SJCRH30 (cell line): ENCODE results near the gene CHST9. TPM values are rescaled to one million over a fixed set of nuclear protein-coding genes. Genes with fewer than 3 reads are reported as not detected.
"Not testable (repeated sequence)": the region's sequence is repeated elsewhere in the genome, so short reads cannot be mapped to it uniquely, and the experiment has no call there.

Source experiments
- DNase-seq, 2 experiments: peaks; one replicate each; pipeline ENCODE4 v3.0.0-alpha.2; 2015 to 2020
- H3K27ac ChIP-seq: fragments of 250-450 bp; sonication (Bioruptor Pico); 2 replicates; pipeline ENCODE4 v1.5.1; 2020; ENCODE audit warnings: mild to moderate bottlenecking, moderate library complexity
- H3K27me3 ChIP-seq: fragments of 250-450 bp; sonication (Bioruptor Pico); 2 replicates; pipeline ENCODE4 v1.5.1; 2020; ENCODE audit warnings: mild to moderate bottlenecking, moderate library complexity
- H3K36me3 ChIP-seq: fragments of 250-450 bp; sonication (Bioruptor Pico); 2 replicates; pipeline ENCODE4 v1.5.1; 2020; ENCODE audit warnings: mild to moderate bottlenecking, moderate library complexity
- H3K4me1 ChIP-seq: fragments of 250-450 bp; sonication (Bioruptor Pico); 2 replicates; pipeline ENCODE4 v1.5.1; 2020; ENCODE audit warnings: mild to moderate bottlenecking, moderate library complexity
- H3K4me3 ChIP-seq: fragments of 250-450 bp; sonication (Bioruptor Pico); 2 replicates; pipeline ENCODE4 v1.5.1; 2020; ENCODE audit warnings: mild to moderate bottlenecking, moderate library complexity
- H3K9me3 ChIP-seq: fragments of 250-450 bp; sonication (Bioruptor Pico); replicated peaks from 2 replicates; pipeline ENCODE4 v1.5.1; 2020; ENCODE audit warnings: mild to moderate bottlenecking, moderate library complexity
- total RNA-seq: library from RNA; depleted of rRNA; stranded (reverse); fragments of >200 nt; shearing (Covaris generic); gene quantifications from 2 replicates; pipeline ENCODE4 v1.2.3, GENCODE V29; 2014

The CHST9 gene
- total RNA-seq, 1 experiment from 2014 or later = 10.7 TPM

DNA sequence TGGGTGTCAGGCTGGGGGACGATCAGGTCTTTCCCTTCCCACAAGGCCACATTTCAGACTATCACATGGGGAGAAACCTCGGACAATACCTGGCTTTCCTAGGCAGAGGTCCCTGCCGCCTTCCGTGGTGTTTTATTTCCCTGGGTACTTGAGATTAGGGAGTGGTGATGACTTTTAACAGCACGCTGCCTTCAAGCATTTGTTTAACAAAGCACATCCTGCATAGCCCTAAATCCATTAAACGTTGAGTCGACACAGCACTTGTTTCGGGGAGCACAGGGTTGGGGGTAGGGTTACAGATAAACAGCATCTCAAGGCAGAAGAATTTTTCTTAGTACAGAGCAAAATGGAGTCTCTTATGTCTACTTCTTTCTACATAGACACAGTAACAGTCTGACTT, 257.3 kb downstream of the CHST9 start:
- not testable (repeated sequence) for H3K36me3 ChIP-seq, H3K27ac ChIP-seq, H3K9me3 ChIP-seq, H3K27me3 ChIP-seq, DNase-seq, H3K4me3 ChIP-seq, H3K4me1 ChIP-seq

DNA sequence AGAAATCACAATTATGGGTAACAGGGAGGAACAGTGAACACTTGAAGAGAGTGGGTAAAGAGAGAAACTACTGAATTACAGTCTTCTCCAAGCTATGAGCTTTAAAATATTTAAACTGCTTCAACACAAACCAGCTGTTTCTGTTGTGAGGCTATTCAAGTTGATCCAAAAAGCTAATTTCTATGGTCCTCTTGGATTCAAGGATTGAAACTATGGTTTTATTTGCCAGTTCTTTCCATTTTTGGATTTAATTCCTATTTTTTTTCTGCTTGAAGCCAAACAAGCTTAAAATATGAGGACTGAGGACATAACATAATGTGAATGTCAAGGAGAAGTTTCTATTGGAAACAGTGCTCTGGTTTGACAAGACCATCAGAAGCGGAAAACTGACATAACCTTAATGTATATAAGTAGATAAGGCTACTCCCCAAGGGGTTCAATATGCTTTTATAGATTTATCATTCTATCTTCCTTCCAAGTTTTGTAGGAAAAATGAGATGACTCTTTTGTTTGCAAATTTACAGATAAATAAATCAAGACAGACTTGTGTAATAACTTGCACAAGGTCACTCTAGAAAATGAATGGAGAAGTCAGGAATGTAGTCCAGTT, 258.9 kb downstream of the CHST9 start:
- Histone ChIP-seq H3K4me1 (no peaks in the 10 kb centered on the region), H3K4me3 (no peak overlapping the region), H3K27ac (no peak overlapping the region), H3K27me3 (no peaks in the 10 kb centered on the region), H3K9me3 (no peaks in the 10 kb centered on the region), H3K36me3 (no peaks in the 10 kb centered on the region)
- no peak for DNase-seq

DNA sequence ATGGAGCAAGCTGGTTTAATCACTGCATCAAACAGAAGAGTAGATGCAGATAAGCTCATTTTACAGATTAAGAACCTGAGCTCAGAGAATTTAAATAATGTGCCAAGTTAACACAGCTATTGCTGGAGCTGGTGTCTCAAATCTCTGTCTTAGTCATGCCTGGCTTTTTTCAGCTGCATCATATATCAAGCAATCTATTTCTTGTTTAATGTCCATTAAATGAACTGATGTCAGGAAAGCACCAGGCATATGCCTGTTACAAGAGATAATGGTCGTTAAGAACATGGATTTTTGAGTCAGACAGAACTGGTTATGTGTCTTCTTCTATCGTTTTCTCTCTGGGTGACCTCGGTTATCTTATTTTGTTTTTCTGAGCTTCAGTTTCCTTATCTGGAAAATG, 259.8 kb downstream of the CHST9 start:
- Histone ChIP-seq H3K36me3 (no peaks in the 10 kb centered on the region), H3K9me3 (no peaks in the 10 kb centered on the region), H3K4me1 (no peaks in the 10 kb centered on the region), H3K27me3 (no peaks in the 10 kb centered on the region), H3K27ac (no peak overlapping the region), H3K4me3 (no peak overlapping the region)
- no peak for DNase-seq

DNA sequence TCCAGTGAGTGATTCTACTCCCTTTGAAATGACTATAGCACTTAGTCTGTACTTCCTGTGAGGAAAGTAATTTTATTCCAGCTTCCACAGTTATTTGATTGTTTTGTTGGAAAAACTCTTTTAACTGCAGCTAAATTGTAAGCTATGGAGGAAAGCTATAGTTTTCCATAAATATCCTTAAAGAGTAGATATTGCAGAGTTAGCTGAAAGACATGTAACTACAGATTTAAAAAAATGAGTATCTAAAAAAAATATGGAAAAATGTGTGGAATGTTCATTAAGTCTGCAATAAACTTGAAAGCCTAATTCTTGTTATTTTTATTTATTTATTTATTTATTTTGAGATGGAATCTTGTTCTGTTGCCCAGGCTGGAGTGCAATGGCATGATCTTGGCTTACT, 262.8 kb downstream of the CHST9 start:
- no peak for DNase-seq
- Histone ChIP-seq H3K27ac (no peak overlapping the region), H3K4me3 (no peak overlapping the region), H3K4me1 (no peaks in the 10 kb centered on the region), H3K9me3 (no peaks in the 10 kb centered on the region), H3K27me3 (no peaks in the 10 kb centered on the region), H3K36me3 (no peaks in the 10 kb centered on the region)

DNA sequence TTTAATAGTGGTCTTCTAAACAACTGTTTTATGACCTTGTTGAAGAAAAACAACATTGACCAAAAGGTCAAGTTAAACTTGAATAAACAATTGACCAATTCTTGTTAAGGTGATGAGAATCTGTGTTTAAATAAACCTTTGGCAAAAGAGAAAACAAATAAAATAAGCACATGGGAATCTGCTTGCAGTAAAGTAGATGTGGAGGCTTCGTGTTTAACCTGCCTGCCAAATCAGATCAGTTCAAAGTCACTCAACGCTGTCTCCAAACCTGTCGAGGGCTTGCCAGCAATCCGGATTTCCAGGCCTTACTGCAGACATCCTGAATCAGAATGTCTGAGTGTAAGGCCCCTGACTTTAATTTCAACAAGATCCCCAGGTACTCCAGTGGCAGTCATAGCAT, 264.5 kb downstream of the CHST9 start:
- Histone ChIP-seq H3K27ac (no peak overlapping the region), H3K9me3 (no peaks in the 10 kb centered on the region), H3K4me1 (no peaks in the 10 kb centered on the region), H3K27me3 (no peaks in the 10 kb centered on the region), H3K4me3 (no peak overlapping the region), H3K36me3 (no peaks in the 10 kb centered on the region)
- no peak for DNase-seq

DNA sequence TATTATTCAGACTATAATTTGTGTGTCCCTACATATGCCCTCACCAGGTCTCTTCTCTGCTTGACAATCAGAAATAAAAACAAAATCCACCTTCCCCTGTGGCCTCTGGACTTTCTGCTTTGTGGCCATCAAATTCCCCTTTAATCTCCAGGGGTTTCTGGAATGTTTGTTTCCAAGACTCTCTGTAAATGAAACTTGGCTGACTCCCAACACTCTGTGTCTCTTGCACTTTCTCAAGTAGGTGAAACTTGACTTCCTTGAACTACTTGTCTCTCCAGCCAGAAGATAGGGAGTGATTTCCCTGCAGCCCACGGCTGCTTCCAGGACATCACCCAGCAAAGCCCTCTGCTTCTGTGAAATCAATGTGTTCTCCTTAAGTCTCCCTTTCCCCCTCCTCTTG, 265.5 kb downstream of the CHST9 start:
- no peak overlapping the region for H3K27ac ChIP-seq
- peak in 1 of 2 experiments; percentile 7 for DNase-seq
- no peaks in the 10 kb centered on the region for H3K27me3 ChIP-seq
- no peaks in the 10 kb centered on the region for H3K4me1 ChIP-seq
- H3K9me3 ChIP-seq = no peaks in the 10 kb centered on the region
- no peaks in the 10 kb centered on the region for H3K36me3 ChIP-seq
- no peak overlapping the region for H3K4me3 ChIP-seq

DNA sequence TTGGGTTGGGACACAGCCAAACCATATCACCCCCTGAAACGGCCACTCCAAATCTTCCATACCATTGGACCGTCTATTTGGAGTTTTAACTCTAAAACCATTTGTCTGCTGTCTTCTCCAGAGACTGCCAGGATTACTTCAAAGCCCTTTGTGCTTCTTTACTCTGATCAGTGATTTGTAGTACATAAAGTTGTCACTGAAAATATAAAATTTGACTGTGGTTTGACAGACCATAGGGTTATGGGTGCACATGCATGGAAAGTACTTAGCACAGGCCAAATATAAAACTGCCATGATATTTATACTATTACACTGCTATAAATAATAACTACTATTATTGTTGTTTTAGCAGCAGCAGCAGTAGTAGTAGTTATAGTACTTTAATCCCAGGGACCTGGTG, 265.9 kb downstream of the CHST9 start:
- DNase-seq = no peak
- Histone ChIP-seq H3K9me3 (no peaks in the 10 kb centered on the region), H3K4me1 (no peaks in the 10 kb centered on the region), H3K27me3 (no peaks in the 10 kb centered on the region), H3K36me3 (no peaks in the 10 kb centered on the region), H3K27ac (no peak overlapping the region), H3K4me3 (no peak overlapping the region)

DNA sequence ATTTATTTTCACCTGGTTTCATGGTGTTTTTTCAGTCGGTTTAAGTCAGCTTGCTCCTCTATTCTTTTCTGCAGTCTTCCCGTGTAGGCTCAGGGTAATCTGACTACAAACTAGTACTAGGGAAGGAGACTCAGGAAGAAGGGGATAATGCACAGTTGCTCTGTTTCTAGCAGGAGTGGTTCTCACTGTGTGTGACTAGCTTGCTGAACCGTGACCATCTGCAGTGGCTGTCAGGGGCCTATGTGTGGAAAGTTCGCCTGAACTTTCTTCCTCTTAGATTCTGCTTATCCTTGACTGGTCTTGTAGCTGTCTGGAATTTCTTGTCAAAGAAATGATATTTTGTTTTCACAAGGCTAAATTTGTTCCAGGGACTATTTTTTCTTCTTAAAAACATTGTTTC, 273.3 kb downstream of the CHST9 start:
- Histone ChIP-seq H3K4me1 (no peaks in the 10 kb centered on the region), H3K9me3 (no peaks in the 10 kb centered on the region), H3K27ac (no peak overlapping the region), H3K36me3 (no peaks in the 10 kb centered on the region), H3K27me3 (no peaks in the 10 kb centered on the region), H3K4me3 (no peak overlapping the region)
- DNase-seq = peak in 1 of 2 experiments; percentile 10

DNA sequence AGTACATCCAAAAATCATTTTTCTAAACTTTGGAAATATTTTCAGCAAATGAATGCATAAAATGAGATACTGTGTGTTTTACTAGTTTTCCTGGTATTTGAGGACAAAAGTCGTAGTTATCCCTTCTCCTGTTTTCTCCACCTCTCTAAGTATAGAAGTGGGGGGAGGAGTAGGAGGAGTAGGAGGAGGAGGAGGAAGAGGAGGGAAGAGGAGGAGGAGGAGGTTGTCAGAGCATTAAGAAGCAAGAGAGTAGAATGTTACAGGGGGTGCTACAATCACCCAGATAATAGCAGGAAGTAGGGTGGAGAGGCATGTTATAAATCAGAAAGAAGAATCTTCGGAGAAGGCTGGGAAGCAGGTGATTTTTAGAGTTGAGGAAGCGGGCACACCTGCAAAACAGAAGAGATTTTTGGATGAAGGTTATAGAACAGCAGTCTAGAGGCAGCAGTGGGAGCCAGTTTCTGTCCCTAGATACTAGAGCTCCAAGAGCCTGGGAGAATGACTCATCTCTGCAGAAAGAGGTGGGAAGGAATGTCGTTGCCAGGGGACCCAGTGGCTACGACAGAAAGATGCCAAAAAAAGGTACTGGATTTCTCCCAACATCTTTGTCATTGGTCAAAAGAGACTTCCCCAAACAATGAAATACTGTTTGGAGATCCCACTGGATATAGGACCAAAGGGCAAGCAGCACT, 275.4 kb downstream of the CHST9 start:
- H3K9me3 ChIP-seq = no peaks in the 10 kb centered on the region
- H3K36me3 ChIP-seq = no peaks in the 10 kb centered on the region
- H3K27me3 ChIP-seq = no peaks in the 10 kb centered on the region
- DNase-seq = no peak
- no peaks in the 10 kb centered on the region for H3K4me1 ChIP-seq
- H3K4me3 ChIP-seq = no peak overlapping the region
- H3K27ac ChIP-seq = no peak overlapping the region

DNA sequence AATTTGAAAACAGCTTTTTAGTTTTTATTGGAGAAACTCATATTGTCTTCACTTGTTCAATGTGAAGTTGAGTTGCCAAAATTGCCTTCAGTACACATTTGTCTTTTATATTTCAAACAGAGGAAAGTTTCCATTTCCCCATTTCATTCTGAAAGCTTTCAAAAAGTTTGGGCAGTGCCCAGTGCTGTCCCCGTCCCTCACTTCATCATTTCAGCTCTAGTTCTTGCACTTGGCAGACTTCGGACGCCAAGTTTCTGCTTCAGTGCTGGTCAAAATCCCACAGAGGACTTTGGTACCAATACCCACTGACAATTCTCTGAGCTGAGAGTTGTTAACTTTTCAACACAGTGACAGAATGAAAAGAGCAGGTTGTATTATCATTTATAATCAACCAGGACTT, 276.2 kb downstream of the CHST9 start:
- no peak for DNase-seq
- no peak overlapping the region for H3K4me3 ChIP-seq
- no peaks in the 10 kb centered on the region for H3K4me1 ChIP-seq
- H3K27me3 ChIP-seq = no peaks in the 10 kb centered on the region
- no peaks in the 10 kb centered on the region for H3K36me3 ChIP-seq
- no peak overlapping the region for H3K27ac ChIP-seq
- no peaks in the 10 kb centered on the region for H3K9me3 ChIP-seq

DNA sequence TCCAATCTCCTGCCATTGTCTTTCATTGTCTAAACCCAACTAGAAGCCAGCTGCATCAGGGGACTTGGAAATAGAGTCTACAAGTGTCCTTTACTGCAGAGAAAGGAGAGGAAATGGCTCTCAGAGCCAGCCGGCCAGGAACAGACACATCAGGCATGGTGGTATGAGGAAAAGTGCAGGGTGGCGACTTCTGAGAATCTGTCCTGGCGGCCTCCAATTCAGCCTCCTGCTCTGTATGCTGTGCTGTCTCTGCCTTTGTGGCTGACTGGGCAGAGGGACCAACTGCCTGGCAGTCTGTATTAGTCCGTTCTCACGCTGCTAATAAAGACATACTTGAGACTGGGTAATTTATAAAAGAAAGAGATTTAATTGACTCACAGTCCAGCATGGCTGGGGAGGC, 282.8 kb downstream of the CHST9 start:
- Histone ChIP-seq H3K36me3 (no peaks in the 10 kb centered on the region), H3K27me3 (no peaks in the 10 kb centered on the region), H3K4me3 (no peak overlapping the region), H3K27ac (no peak overlapping the region), H3K9me3 (no peaks in the 10 kb centered on the region), H3K4me1 (no peaks in the 10 kb centered on the region)
- no peak for DNase-seq

DNA sequence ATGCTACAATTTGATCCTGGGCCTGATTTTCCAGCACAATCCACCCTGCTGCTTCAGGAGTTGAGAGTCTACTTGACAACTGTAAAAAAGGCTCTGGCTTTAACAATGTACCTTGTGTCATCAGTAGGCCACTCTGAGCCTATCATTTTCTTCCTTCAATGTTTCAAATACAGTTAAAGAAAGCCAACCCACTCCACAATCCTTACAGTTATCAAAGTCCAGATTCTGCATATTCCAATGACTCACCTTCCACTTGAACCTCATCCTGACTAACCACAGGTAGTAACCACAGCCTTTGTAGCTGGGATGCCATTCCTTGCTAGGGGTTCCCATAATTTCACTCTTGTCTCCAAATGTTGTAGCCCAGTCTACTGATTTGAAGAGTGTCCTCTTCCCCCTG, 284.1 kb downstream of the CHST9 start:
- H3K4me1 ChIP-seq = no peaks in the 10 kb centered on the region
- H3K36me3 ChIP-seq = no peaks in the 10 kb centered on the region
- no peak for DNase-seq
- no peaks in the 10 kb centered on the region for H3K27me3 ChIP-seq
- no peak overlapping the region for H3K27ac ChIP-seq
- H3K4me3 ChIP-seq = no peak overlapping the region
- H3K9me3 ChIP-seq = no peaks in the 10 kb centered on the region

DNA sequence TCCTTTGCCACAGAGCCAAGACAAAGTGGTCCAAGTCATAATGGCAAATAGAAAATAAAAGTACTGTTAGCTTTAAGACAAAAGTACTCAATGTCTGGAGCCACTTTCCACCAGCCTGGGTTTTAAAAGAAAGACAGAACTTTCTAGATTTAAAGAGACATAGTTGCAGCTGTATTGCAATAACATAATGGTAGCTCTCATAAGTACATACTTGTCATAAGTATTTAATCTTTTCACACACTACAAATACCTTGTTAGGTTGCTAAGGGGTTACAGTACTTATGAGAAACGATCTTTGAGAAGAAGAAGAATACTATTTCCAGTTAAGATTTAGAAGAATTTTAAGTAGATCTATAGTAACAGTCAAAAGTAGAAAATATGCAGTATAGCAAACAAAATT, 290.7 kb downstream of the CHST9 start:
- no peaks in the 10 kb centered on the region for H3K4me1 ChIP-seq
- no peaks in the 10 kb centered on the region for H3K9me3 ChIP-seq
- no peaks in the 10 kb centered on the region for H3K36me3 ChIP-seq
- H3K27me3 ChIP-seq = no peaks in the 10 kb centered on the region
- DNase-seq = no peak
- H3K27ac ChIP-seq = no peak overlapping the region
- H3K4me3 ChIP-seq = no peak overlapping the region

DNA sequence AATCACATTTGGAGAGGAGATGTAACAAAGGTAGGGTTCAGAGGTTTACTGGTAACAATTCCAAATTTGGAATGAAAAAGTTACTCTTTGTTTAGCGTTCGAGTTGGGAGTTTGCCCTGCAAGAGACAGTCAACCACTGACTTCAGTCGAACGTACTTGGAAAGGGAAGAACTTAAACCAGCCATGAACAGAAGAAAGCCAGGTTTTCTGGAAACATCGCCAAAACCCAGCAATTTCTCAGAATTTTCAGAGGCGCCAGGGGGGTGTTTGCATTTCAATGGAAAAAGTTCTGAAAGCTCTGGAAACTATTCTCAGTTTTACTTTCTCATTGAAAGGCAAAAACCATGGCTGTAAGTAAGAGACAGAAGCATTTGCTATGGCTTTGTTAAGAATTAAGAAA, 291.1 kb downstream of the CHST9 start:
- Histone ChIP-seq H3K9me3 (no peaks in the 10 kb centered on the region), H3K4me3 (no peak overlapping the region), H3K4me1 (no peaks in the 10 kb centered on the region), H3K27ac (no peak overlapping the region), H3K27me3 (no peaks in the 10 kb centered on the region), H3K36me3 (no peaks in the 10 kb centered on the region)
- no peak for DNase-seq

DNA sequence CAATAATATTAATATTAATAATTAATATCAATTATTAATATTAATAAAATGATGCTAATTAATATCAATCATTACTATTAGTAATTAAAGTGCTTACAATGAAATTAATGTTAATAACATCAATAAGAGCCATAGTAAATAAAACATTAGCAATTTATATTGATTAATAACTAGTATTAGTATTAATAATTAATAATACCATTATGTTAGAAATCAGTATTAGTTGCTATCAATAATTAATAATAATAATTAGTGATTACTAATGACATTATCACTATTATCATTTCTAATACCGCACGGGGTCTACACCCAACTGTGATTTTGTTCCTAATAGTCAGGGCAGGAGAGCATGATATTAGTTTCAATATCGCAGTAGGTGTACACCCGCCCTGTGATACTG, 296.8 kb downstream of the CHST9 start:
- no peaks in the 10 kb centered on the region for H3K4me1 ChIP-seq

DNA sequence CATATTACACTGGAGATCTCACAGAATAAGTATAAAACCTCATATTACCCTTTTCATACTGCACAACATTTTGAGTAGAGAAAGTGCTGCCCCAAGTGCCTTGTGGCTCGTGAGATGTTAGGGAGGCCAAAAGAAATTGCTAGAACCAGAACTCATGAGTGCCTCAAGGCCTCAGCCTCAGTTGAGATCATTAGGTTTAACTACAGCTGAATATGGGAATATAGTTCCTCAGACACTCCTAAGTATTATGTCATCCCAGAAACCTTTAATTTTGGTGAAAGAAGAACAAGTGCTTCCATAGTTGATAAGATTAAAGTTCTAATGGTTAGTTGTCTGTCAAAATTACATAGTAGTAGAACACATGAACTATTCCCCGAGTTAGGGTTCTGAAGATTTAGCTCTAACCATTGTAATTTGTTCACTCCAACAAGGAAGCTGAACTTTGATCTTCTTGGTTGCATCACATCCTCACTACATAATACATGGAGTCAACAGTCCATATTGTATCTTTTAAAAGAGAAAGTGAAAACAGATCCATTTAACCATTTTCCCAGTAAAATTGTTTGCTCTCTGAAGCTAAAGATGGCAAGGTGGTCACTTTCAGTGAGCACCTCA, 310.0 kb downstream of the CHST9 start:
- H3K36me3 ChIP-seq = no peaks in the 10 kb centered on the region
- DNase-seq = no peak
- H3K9me3 ChIP-seq = no peaks in the 10 kb centered on the region
- no peak overlapping the region for H3K4me3 ChIP-seq
- no peaks in the 10 kb centered on the region for H3K27me3 ChIP-seq
- no peak overlapping the region for H3K27ac ChIP-seq
- no peaks in the 10 kb centered on the region for H3K4me1 ChIP-seq

More for the DNA sequence above, 296.8 kb downstream of the CHST9 start:
- H3K36me3 ChIP-seq = no peaks in the 10 kb centered on the region
- DNase-seq = no peak
- H3K4me3 ChIP-seq = no peak overlapping the region
- no peaks in the 10 kb centered on the region for H3K27me3 ChIP-seq
- H3K27ac ChIP-seq = no peak overlapping the region
- H3K9me3 ChIP-seq = no peaks in the 10 kb centered on the region
